Measurements from ENCODE around the gene RAP1GAP.

DNA sequence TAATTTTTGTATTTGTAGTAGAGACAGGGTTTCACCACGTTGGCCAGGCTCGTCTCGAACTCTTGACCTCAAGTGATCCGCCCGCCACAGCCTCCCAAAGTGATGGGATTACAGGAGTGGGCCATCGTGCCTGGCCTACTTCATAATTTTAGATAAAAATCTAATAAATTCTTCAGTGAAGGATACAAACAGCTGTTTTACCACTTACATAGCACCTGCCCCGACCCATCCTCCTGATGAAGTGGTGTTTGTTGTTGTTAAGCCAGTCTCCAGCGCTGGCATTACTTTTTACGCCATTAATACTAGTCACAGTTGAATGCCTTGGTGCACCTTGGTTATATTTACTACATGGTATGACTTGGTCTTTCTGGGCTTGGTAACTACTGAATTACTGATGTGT, 12.3 kb upstream of the RAP1GAP start:
- TF ChIP-seq, protein P1, sequence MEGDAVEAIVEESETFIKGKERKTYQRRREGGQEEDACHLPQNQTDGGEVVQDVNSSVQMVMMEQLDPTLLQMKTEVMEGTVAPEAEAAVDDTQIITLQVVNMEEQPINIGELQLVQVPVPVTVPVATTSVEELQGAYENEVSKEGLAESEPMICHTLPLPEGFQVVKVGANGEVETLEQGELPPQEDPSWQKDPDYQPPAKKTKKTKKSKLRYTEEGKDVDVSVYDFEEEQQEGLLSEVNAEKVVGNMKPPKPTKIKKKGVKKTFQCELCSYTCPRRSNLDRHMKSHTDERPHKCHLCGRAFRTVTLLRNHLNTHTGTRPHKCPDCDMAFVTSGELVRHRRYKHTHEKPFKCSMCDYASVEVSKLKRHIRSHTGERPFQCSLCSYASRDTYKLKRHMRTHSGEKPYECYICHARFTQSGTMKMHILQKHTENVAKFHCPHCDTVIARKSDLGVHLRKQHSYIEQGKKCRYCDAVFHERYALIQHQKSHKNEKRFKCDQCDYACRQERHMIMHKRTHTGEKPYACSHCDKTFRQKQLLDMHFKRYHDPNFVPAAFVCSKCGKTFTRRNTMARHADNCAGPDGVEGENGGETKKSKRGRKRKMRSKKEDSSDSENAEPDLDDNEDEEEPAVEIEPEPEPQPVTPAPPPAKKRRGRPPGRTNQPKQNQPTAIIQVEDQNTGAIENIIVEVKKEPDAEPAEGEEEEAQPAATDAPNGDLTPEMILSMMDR (conservative IDR thresholded peaks at IDR 0.05 in 1 of 2, IDR thresholded peaks at IDR 0.05 in 1 of 2; ENCODE audit: extremely low read depth in 1 of 2, insufficient read depth in 1 of 2, low read depth in 1 of 2, low read length in 2 of 2) = no peak
- no peak for TF ChIP-seq EZH2 (IDR thresholded peaks at IDR 0.05; ENCODE audit: borderline replicate concordance, low read length)
